T follicular helper cell (primary cell): ENCODE data around the gene PDGFRB.

Experiments used
- DNase-seq: peaks from one replicate; pipeline ENCODE4 v3.0.0-alpha.2; 2020; ENCODE audit warnings: low read depth

Gene PDGFRB

GRCh38 chr5:150181766-150182545 lies 26.3 kb upstream of the PDGFRB start:
- DNase-seq = no peak

- DNase-seq = no peak
Measured at GRCh38 chr5:150181027-150181426, 25.4 kb upstream of the PDGFRB start.

GRCh38 chr5:150180241-150181026 lies 24.8 kb upstream of the PDGFRB start:
- no peak for DNase-seq

- no peak for DNase-seq
Measured at GRCh38 chr5:150179019-150179620, 23.5 kb upstream of the PDGFRB start.

- no peak for DNase-seq
Measured at GRCh38 chr5:150178262-150178661, 22.6 kb upstream of the PDGFRB start.

- no peak for DNase-seq
Measured at GRCh38 chr5:150177721-150178120, 22.1 kb upstream of the PDGFRB start.

- DNase-seq = no peak
Measured at GRCh38 chr5:150176745-150177477, 21.3 kb upstream of the PDGFRB start.

GRCh38 chr5:150175536-150175935 lies 19.9 kb upstream of the PDGFRB start:
- DNase-seq = no peak

GRCh38 chr5:150175076-150175475 lies 19.4 kb upstream of the PDGFRB start:
- no peak for DNase-seq

GRCh38 chr5:150174285-150174684 lies 18.6 kb upstream of the PDGFRB start:
- DNase-seq = no peak

- DNase-seq = no peak
Measured at GRCh38 chr5:150173161-150173560, 17.5 kb upstream of the PDGFRB start.

- DNase-seq = no peak
Measured at GRCh38 chr5:150172556-150172955, 16.9 kb upstream of the PDGFRB start.

GRCh38 chr5:150172145-150172544 lies 16.5 kb upstream of the PDGFRB start:
- DNase-seq = no peak

GRCh38 chr5:150168864-150169263 lies 13.2 kb upstream of the PDGFRB start:
- no peak for DNase-seq

- DNase-seq = no peak
Measured at GRCh38 chr5:150167908-150168307, 12.3 kb upstream of the PDGFRB start.

GRCh38 chr5:150167512-150167850 lies 11.8 kb upstream of the PDGFRB start:
- DNase-seq = no peak

- no peak for DNase-seq
Measured at GRCh38 chr5:150166650-150167511, 11.2 kb upstream of the PDGFRB start, which contains the start of gene CDX1. Gene CDX1, plus strand, starts transcription at chr5:150166778. Its CDS starts 99 bp downstream, at chr5:150166877.

GRCh38 chr5:150166037-150166649 lies 10.5 kb upstream of the PDGFRB start:
- no peak for DNase-seq

- DNase-seq = no peak
Measured at GRCh38 chr5:150164211-150164980, 8.8 kb upstream of the PDGFRB start.

GRCh38 chr5:150163547-150164059 lies 8.0 kb upstream of the PDGFRB start:
- DNase-seq = no peak
